ENCODE results near the gene ANKRD11. TPM values are rescaled to one million over a fixed set of nuclear protein-coding genes. Genes with fewer than 3 reads are reported as not detected.
"Not testable (repeated sequence)": the region's sequence is repeated elsewhere in the genome, so short reads cannot be mapped to it uniquely, and the experiment has no call there.

Gene ANKRD11
- total RNA-seq, 1 experiment from 2014 or later = 34.4 TPM

GRCh38 chr16:89331371-89332109, 158.8 kb downstream of the ANKRD11 start:
- no peak for DNase-seq (ENCODE audit: low spot score)

- DNase-seq (ENCODE audit: low spot score) = peak; percentile 80
These were observed 160.0 kb downstream of the ANKRD11 start for GRCh38 chr16:89330177-89330856.

GRCh38 chr16:89329830-89330176, 160.6 kb downstream of the ANKRD11 start:
- not testable (repeated sequence) for DNase-seq (ENCODE audit: low spot score)

GRCh38 chr16:89328412-89329400, 161.7 kb downstream of the ANKRD11 start:
- DNase-seq (ENCODE audit: low spot score) = not testable (repeated sequence)

- no peak for DNase-seq (ENCODE audit: low spot score)
These were observed 163.6 kb downstream of the ANKRD11 start for GRCh38 chr16:89326721-89327120.

GRCh38 chr16:89325861-89326471, 164.4 kb downstream of the ANKRD11 start:
- peak; percentile 80 for DNase-seq (ENCODE audit: low spot score)

GRCh38 chr16:89324056-89325010, 166.0 kb downstream of the ANKRD11 start:
- no peak for DNase-seq (ENCODE audit: low spot score)

- no peak for DNase-seq (ENCODE audit: low spot score)
These were observed 167.0 kb downstream of the ANKRD11 start for GRCh38 chr16:89323120-89323960.

- peak; percentile 83 for DNase-seq (ENCODE audit: low spot score)
These were observed 167.8 kb downstream of the ANKRD11 start for GRCh38 chr16:89322321-89323119.

- peak; percentile 63 for DNase-seq (ENCODE audit: low spot score)
These were observed 169.4 kb downstream of the ANKRD11 start for GRCh38 chr16:89320782-89321501.

- DNase-seq (ENCODE audit: low spot score) = peak; percentile 89
These were observed 170.2 kb downstream of the ANKRD11 start for GRCh38 chr16:89319886-89320781.

- no peak for DNase-seq (ENCODE audit: low spot score)
These were observed 170.8 kb downstream of the ANKRD11 start for GRCh38 chr16:89319631-89319885.

GRCh38 chr16:89318871-89319630, 171.3 kb downstream of the ANKRD11 start:
- no peak for DNase-seq (ENCODE audit: low spot score)

- DNase-seq (ENCODE audit: low spot score) = no peak
These were observed 172.0 kb downstream of the ANKRD11 start for GRCh38 chr16:89318430-89318758.

- DNase-seq (ENCODE audit: low spot score) = no peak
These were observed 172.5 kb downstream of the ANKRD11 start for GRCh38 chr16:89317729-89318429.

GRCh38 chr16:89317101-89317671, 173.2 kb downstream of the ANKRD11 start:
- DNase-seq (ENCODE audit: low spot score) = no peak
